Measurements from ENCODE around the gene ZNRF4.

- TF ChIP-seq ZNF350 (tag by site-specific recombination; IDR thresholded peaks at IDR 0.05): no peak
- TF ChIP-seq CTCF (tag by site-specific recombination; IDR thresholded peaks at IDR 0.05): no peak
- no peak for TF ChIP-seq ZNF335 (tag by site-specific recombination; conservative IDR thresholded peaks at IDR 0.05)
- TF ChIP-seq ZNF292 (tag by site-specific recombination; IDR thresholded peaks at IDR 0.05; ENCODE audit: borderline replicate concordance, low read depth): no peak
Observed at GRCh38 chr19:5466072-5466471, 10.9 kb downstream of the ZNRF4 start.

Measured in HEK293 (cell line).